GM12878 (cell line): ENCODE measurements around the gene CDON. TPM values are rescaled to one million over a fixed set of nuclear protein-coding genes. Genes with fewer than 3 reads are reported as not detected.

ENCODE experiments used
- ATAC-seq: fragments of 200-7000 bp; cut with Tn5 transposase; 3 replicates; pipeline ENCODE4 v1.9.1; 2020; ENCODE audit warnings: mild to moderate bottlenecking, moderate library complexity
- BruUV-seq: library from RNA; stranded (reverse); fragments of 400-500 nt; replicated peaks from 2 replicates; lab custom pipeline; 2021; lab: Mats Ljungman, UMichigan
- CTCF ChIA-PET: fragments of 300-600 bp; sonication (Branson Sonifier 250); formaldehyde crosslinking; extraction: SDS; loops from one replicate; lab custom pipeline; 2021; ENCODE audit warnings: inconsistent platforms; lab: Yijun Ruan, JAX
- POLR2A ChIA-PET: fragments of 350-600 bp; formaldehyde crosslinking; extraction: SDS; loops from one replicate; lab custom pipeline; 2021; ENCODE audit warnings: inconsistent platforms; lab: Charles Lee
- RAD21 ChIA-PET: fragments of 300-600 bp; sonication (Branson Sonifier 250); formaldehyde crosslinking; loops from one replicate; lab custom pipeline; 2023; ENCODE audit warnings: antibody characterized with exemption; ENCODE audit not compliant: unreplicated experiment; lab: Charles Lee
- SMC1A ChIA-PET: fragments of 300-600 bp; sonication (Branson Sonifier 250); formaldehyde crosslinking; loops from one replicate; lab custom pipeline; 2023; ENCODE audit not compliant: unreplicated experiment, uncharacterized antibody; lab: Charles Lee
- DNase-seq: peaks from one replicate; pipeline ENCODE4 v3.0.0-alpha.2; 2011; ENCODE audit warnings: low read depth, low spot score
- FAIRE-seq: peaks from 3 replicates; lab custom pipeline; 2011; peaks lifted over from hg19 to GRCh38; lab: Jason Lieb, UNC
- H2AFZ ChIP-seq: 2 replicates; pipeline ENCODE4 v1.6.0; 2011; ENCODE audit warnings: low read depth, low read length, control low read depth; ENCODE audit not compliant: control insufficient read depth
- H3K27ac ChIP-seq: 2 replicates; pipeline ENCODE4 v1.5.1; 2011; ENCODE audit warnings: control low read depth; ENCODE audit not compliant: control insufficient read depth, insufficient read depth
- H3K27me3 ChIP-seq, 2 experiments: replicated peaks in 1 of 2; 2 replicates each; pipeline versions ENCODE4 v1.6.0 to v1.6.1; 2011; ENCODE audit warnings: low read length in 1 of 2; ENCODE audit not compliant: control insufficient read depth in 2 of 2, insufficient read depth in 2 of 2
- H3K36me3 ChIP-seq, 2 experiments: 2 replicates each; pipeline ENCODE4 v1.5.1; 2011; ENCODE audit warnings: low read length in 1 of 2; ENCODE audit not compliant: control insufficient read depth in 2 of 2, insufficient read depth in 2 of 2
- H3K4me1 ChIP-seq: 2 replicates; pipeline ENCODE4 v1.6.1; 2011; ENCODE audit warnings: mild to moderate bottlenecking, low read length, moderate library complexity, mixed read lengths; ENCODE audit not compliant: control insufficient read depth, insufficient read depth
- H3K4me2 ChIP-seq: 2 replicates; pipeline ENCODE4 v1.6.0; 2011; ENCODE audit warnings: control low read depth; ENCODE audit not compliant: control insufficient read depth, insufficient read depth
- H3K4me3 ChIP-seq: fragments of 200-600 bp; sonication (generic); 2 replicates; pipeline ENCODE4 v1.5.1; 2016
- H3K79me2 ChIP-seq: 2 replicates; pipeline ENCODE4 v1.6.0; 2011; ENCODE audit warnings: low read length; ENCODE audit not compliant: control insufficient read depth, insufficient read depth
- H3K9ac ChIP-seq: 2 replicates; pipeline ENCODE4 v1.8.0; 2011; ENCODE audit warnings: low read length, control low read depth, mixed read lengths; ENCODE audit not compliant: control insufficient read depth, insufficient read depth
- H3K9me3 ChIP-seq: replicated peaks from 3 replicates; pipeline ENCODE4 v1.5.1; 2011; ENCODE audit warnings: mild to moderate bottlenecking, low read length; ENCODE audit not compliant: control insufficient read depth, insufficient read depth
- H4K20me1 ChIP-seq: 2 replicates; pipeline ENCODE4 v1.6.0; 2011; ENCODE audit not compliant: control insufficient read depth, insufficient read depth
- BMI1 ChIP-seq: fragments of 450-650 bp; IDR thresholded peaks from 2 replicates; pipeline ENCODE4 v1.6.1; 2016; ENCODE audit warnings: mild to moderate bottlenecking, moderate library complexity, borderline replicate concordance
- EGR1 ChIP-seq, 2 experiments: IDR thresholded peaks; 1 replicate in 1 of 2; 2 replicates in 1 of 2; pipeline ENCODE4 v1.6.1; 2011 to 2012; ENCODE audit warnings: low read depth in 2 of 2, low read length in 2 of 2, borderline replicate concordance in 1 of 2, mild to moderate bottlenecking in 1 of 2, moderate library complexity in 1 of 2
- FOS ChIP-seq: IDR thresholded peaks from 3 replicates; pipeline ENCODE4 v1.6.1; 2011; ENCODE audit warnings: borderline replicate concordance; ENCODE audit not compliant: insufficient read length; ENCODE audit errors: extremely low read depth
- KDM1A ChIP-seq: fragments of 200-600 bp; sonication (generic); IDR thresholded peaks from 2 replicates; pipeline ENCODE4 v1.6.1; 2016; ENCODE audit warnings: borderline replicate concordance
- MEF2B ChIP-seq: fragments of 450-650 bp; IDR thresholded peaks from 2 replicates; pipeline ENCODE4 v1.6.1; 2018; ENCODE audit warnings: mild to moderate bottlenecking, moderate library complexity; ENCODE audit not compliant: partially characterized antibody, poor library complexity, severe bottlenecking
- POU2F2 ChIP-seq: IDR thresholded peaks from 3 replicates; pipeline ENCODE4 v1.6.1; 2011; ENCODE audit warnings: low read depth, mild to moderate bottlenecking, low read length, borderline replicate concordance
- RAD51 ChIP-seq: fragments of 450-650 bp; IDR thresholded peaks from 2 replicates; pipeline ENCODE4 v1.6.1; 2016; ENCODE audit warnings: moderate library complexity, mild to moderate bottlenecking, inconsistent platforms
- RB1 ChIP-seq: fragments of 450-650 bp; formaldehyde crosslinking; IDR thresholded peaks from 2 replicates; pipeline ENCODE4 v1.6.1; 2017; ENCODE audit warnings: mild to moderate bottlenecking, borderline replicate concordance
- TCF7 ChIP-seq: IDR thresholded peaks from 2 replicates; pipeline ENCODE4 v1.6.1; 2014; ENCODE audit warnings: antibody characterized with exemption, borderline replicate concordance
- WGBS: methylation state at CpG from one replicate; pipeline ENCODE4 v1.1.6; 2016; ENCODE audit warnings: low lambda C conversion rate; ENCODE audit not compliant: insufficient replicate concordance, insufficient coverage; ENCODE audit errors: missing lambda C conversion rate; 5-methylcytosine and 5-hydroxymethylcytosine counted together
- in situ Hi-C: fragments of 300-500 bp; cut with MboI; formaldehyde crosslinking; loops from 9 replicates; pipeline ENCODE4 v1.14.3; 2018; ENCODE audit warnings: mixed read lengths
- intact Hi-C: fragments of 100-400 bp; cut with micrococcal nuclease; formaldehyde crosslinking; loops from one replicate; pipeline ENCODE4 v1.14.2; 2022; ENCODE audit not compliant: unreplicated experiment
- polyA plus RNA-seq, 11 experiments: library from polyadenylated mRNA; depleted of rRNA in 4 of 11; unstranded in 6 of 11; stranded (reverse) in 5 of 11; fragments of >200 nt; fragmentation: Nextera tagmentation in 4 of 11; fragmentation: Illumina TruSeq in 1 of 11; extraction: Ambion mirVana in 4 of 11; extraction: Trizol in 1 of 11; gene quantifications; 1 replicate in 1 of 11; 2 replicates in 10 of 11; pipeline versions ENCODE4 v1.2.1 to v1.2.3, GENCODE V29; 2011 to 2016; ENCODE audit warnings: inconsistent platforms in 2 of 11, missing spikeins in 2 of 11, low read depth in 1 of 11
- total RNA-seq, 4 experiments: library from RNA; depleted of rRNA in 3 of 4; stranded (reverse); fragments of >200 nt in 3 of 4; fragmentation: Illumina TruSeq in 1 of 4; extraction: Trizol in 1 of 4; gene quantifications; 2 replicates each; pipeline versions ENCODE4 v1.2.1 to v1.2.3, GENCODE V29; 2013 to 2021
- TF ChIP-seq, protein P1 (sequence below): IDR thresholded peaks from 2 replicates; pipeline ENCODE4 v1.6.1; 2012; ENCODE audit warnings: low read depth, low read length, improper control_type of control experiment
- TF ChIP-seq, protein P2 (sequence below): fragments of 450-650 bp; formaldehyde crosslinking; IDR thresholded peaks from 2 replicates; pipeline ENCODE4 v1.5.0; 2022; ENCODE audit warnings: mild to moderate bottlenecking, missing genetic modification characterization
- TF ChIP-seq, protein P3 (sequence below): IDR thresholded peaks from 2 replicates; pipeline ENCODE4 v1.6.1; 2011; ENCODE audit warnings: borderline replicate concordance, low read depth, mild to moderate bottlenecking, moderate library complexity, mixed read lengths, low read length; ENCODE audit not compliant: insufficient read depth; ENCODE audit errors: extremely low read length

CDON gene
- total and polyA plus RNA-seq, 10 of the 15 experiments (the other 5 are each of a cell fraction or from before 2014, with no cell fraction given), result 0.07 to 4.2 (median 0.36) TPM

DNA sequence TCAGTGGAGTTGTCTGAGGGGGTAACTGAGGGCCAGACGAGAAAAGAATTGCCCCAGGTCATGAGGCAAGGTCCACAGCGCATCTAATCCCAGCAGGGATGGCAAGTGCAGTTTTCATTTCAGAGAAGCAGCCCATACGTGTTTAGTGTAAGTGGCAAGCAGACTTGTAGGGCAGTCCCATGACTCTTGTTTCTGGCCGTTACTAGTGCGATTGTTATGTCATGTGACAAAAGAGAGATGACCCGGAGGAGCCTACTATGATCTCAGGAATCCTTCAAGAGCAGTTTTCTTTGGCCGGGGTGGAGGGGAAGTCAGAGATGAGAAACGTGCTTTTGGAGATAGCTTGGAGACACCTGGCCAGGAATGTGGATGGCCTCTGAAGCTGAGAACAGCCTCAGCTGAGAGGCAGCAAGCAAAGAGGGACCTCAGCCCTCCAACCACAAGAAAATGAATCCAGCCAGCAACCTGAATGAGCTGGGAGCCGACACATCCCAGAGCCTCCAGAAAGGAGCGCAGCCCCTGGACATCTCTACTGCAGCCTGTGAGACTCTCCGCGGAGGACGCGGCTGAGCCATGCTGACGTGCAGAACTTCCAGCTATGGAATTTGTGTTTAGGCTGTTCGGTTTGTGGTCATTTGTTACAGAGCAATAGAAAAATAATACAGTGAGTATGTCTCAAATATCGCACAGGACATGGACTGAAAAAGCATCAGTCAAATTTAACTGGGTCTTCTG is 44.1 kb upstream of the CDON start:
- no peak for ATAC-seq
- Histone ChIP-seq H3K9me3 (no peaks in the 10 kb centered on the region), H3K4me3 (no peak overlapping the region), H3K4me1 (peaks cover 15% of the 10 kb centered on the region), H3K27ac (no peak overlapping the region), H3K27me3 (no peaks in the 10 kb centered on the region; a peak in 1 of 4 replicates), H3K36me3 (no peaks in the 10 kb centered on the region), H4K20me1 (no peaks in the 10 kb centered on the region), H2AFZ (no peak overlapping the region), H3K9ac (no peak overlapping the region), H3K4me2 (no peak overlapping the region), H3K79me2 (no peaks in the 10 kb centered on the region)
- WGBS, result 55% methylated on average over 17 of the region's 17 CpGs
- POLR2A ChIA-PET, result no interaction called here
- intact Hi-C loops (no loop called here), in situ Hi-C loops (no loop called here)
- TF ChIP-seq KDM1A (no peak), MEF2B (no peak), EGR1 (IDR thresholded peaks at IDR 0.05; ENCODE audit: borderline replicate concordance in 1 of 2, low read depth in 2 of 2, low read length in 2 of 2) (no peak), FOS (no peak), RB1 (no peak)
- TF ChIP-seq, protein P1, sequence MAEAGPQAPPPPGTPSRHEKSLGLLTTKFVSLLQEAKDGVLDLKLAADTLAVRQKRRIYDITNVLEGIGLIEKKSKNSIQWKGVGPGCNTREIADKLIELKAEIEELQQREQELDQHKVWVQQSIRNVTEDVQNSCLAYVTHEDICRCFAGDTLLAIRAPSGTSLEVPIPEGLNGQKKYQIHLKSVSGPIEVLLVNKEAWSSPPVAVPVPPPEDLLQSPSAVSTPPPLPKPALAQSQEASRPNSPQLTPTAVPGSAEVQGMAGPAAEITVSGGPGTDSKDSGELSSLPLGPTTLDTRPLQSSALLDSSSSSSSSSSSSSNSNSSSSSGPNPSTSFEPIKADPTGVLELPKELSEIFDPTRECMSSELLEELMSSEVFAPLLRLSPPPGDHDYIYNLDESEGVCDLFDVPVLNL, result no peak
- RAD21 ChIA-PET, result no interaction called here
- FAIRE-seq, result no peak
- CTCF ChIA-PET, result no interaction called here
- BruUV-seq, result no TSS peak
- no peak for DNase-seq
- SMC1A ChIA-PET, result no interaction called here

- H3K4me1 ChIP-seq, result peaks cover 15% of the 10 kb centered on the region
- no peaks in the 10 kb centered on the region; a peak in 1 of 4 replicates for H3K27me3 ChIP-seq
- ATAC-seq (no peak), FAIRE-seq (no peak), DNase-seq (no peak)
- ChIA-PET SMC1A (no interaction called here), CTCF (no interaction called here), RAD21 (no interaction called here), POLR2A (no interaction called here)
- H3K4me2 ChIP-seq, result no peak overlapping the region
- H2AFZ ChIP-seq, result no peak overlapping the region
- no peaks in the 10 kb centered on the region for H3K79me2 ChIP-seq
- intact Hi-C loops (no loop called here), in situ Hi-C loops (no loop called here)
- no peak overlapping the region for H3K27ac ChIP-seq
- no peaks in the 10 kb centered on the region for H3K9me3 ChIP-seq
- no peaks in the 10 kb centered on the region for H3K36me3 ChIP-seq
- H3K4me3 ChIP-seq, result no peak overlapping the region
- no TSS peak for BruUV-seq
- no peak overlapping the region for H3K9ac ChIP-seq
- H4K20me1 ChIP-seq, result no peaks in the 10 kb centered on the region
- 66% methylated on average over 11 of the region's 11 CpGs for WGBS
- TF ChIP-seq RAD51 (no peak), BMI1 (no peak), POU2F2 (no peak), TCF7 (no peak)
- TF ChIP-seq, protein P2, sequence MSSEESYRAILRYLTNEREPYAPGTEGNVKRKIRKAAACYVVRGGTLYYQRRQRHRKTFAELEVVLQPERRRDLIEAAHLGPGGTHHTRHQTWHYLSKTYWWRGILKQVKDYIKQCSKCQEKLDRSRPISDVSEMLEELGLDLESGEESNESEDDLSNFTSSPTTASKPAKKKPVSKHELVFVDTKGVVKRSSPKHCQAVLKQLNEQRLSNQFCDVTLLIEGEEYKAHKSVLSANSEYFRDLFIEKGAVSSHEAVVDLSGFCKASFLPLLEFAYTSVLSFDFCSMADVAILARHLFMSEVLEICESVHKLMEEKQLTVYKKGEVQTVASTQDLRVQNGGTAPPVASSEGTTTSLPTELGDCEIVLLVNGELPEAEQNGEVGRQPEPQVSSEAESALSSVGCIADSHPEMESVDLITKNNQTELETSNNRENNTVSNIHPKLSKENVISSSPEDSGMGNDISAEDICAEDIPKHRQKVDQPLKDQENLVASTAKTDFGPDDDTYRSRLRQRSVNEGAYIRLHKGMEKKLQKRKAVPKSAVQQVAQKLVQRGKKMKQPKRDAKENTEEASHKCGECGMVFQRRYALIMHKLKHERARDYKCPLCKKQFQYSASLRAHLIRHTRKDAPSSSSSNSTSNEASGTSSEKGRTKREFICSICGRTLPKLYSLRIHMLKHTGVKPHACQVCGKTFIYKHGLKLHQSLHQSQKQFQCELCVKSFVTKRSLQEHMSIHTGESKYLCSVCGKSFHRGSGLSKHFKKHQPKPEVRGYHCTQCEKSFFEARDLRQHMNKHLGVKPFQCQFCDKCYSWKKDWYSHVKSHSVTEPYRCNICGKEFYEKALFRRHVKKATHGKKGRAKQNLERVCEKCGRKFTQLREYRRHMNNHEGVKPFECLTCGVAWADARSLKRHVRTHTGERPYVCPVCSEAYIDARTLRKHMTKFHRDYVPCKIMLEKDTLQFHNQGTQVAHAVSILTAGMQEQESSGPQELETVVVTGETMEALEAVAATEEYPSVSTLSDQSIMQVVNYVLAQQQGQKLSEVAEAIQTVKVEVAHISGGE (CRISPR knock-in tag), result no peak
- TF ChIP-seq, protein P3, sequence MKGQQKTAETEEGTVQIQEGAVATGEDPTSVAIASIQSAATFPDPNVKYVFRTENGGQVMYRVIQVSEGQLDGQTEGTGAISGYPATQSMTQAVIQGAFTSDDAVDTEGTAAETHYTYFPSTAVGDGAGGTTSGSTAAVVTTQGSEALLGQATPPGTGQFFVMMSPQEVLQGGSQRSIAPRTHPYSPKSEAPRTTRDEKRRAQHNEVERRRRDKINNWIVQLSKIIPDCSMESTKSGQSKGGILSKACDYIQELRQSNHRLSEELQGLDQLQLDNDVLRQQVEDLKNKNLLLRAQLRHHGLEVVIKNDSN, result no peak
Measured at GRCh38 chr11:126105748-126106080, 43.0 kb upstream of the CDON start.
